ES-I3 (cell line): ENCODE results near the gene MT1X.
"Not testable (repeated sequence)": the region's sequence is repeated elsewhere in the genome, so short reads cannot be mapped to it uniquely, and the experiment has no call there.

Experiments used
- H3K36me3 ChIP-seq: 2 replicates; pipeline ENCODE4 v1.6.1; 2013; ENCODE audit warnings: mild to moderate bottlenecking, low read length, control low read depth, moderate library complexity; ENCODE audit not compliant: insufficient read depth
- H3K4me1 ChIP-seq: 2 replicates; pipeline ENCODE4 v1.6.1; 2013; ENCODE audit warnings: mild to moderate bottlenecking, control low read depth, low read length; ENCODE audit not compliant: insufficient read depth
- H3K9ac ChIP-seq: 2 replicates; pipeline ENCODE4 v1.6.1; 2013; ENCODE audit warnings: low read depth, mild to moderate bottlenecking, low read length, moderate library complexity
- H3K9me3 ChIP-seq: 2 replicates; pipeline ENCODE4 v1.6.1; 2013; ENCODE audit warnings: mild to moderate bottlenecking, low read length, moderate library complexity; ENCODE audit not compliant: control insufficient read depth, insufficient read depth

MT1X gene

GRCh38 chr16:56665286-56666261 lies 16.7 kb upstream of the MT1X start:
- H3K36me3 ChIP-seq, H3K9me3 ChIP-seq, H3K9ac ChIP-seq: not testable (repeated sequence)
- H3K4me1 ChIP-seq: peaks cover 13% of the 10 kb centered on the region

- no peaks in the 10 kb centered on the region for H3K9me3 ChIP-seq
- peak within 1 kb of the TSS; percentile 47 for H3K9ac ChIP-seq
- H3K36me3 ChIP-seq: no peaks in the 10 kb centered on the region
- H3K4me1 ChIP-seq: peaks cover 8% of the 10 kb centered on the region
Observed at GRCh38 chr16:56667581-56668571, 14.4 kb upstream of the MT1X start, which contains the start of gene MT1G. Gene MT1G, minus strand, starts transcription at chr16:56668065. Its CDS starts 72 bp downstream, at chr16:56667993.

GRCh38 chr16:56669005-56669839 lies 13.0 kb upstream of the MT1X start, which contains the start of gene MT1H:
Gene MT1H, plus strand, starts transcription at chr16:56669814. Its CDS starts 71 bp downstream, at chr16:56669885.
- Histone ChIP-seq H3K4me1 (peaks cover 10% of the 10 kb centered on the region), H3K36me3 (no peaks in the 10 kb centered on the region)

GRCh38 chr16:56669840-56670619 lies 12.2 kb upstream of the MT1X start:
- Histone ChIP-seq H3K9me3 (no peaks in the 10 kb centered on the region), H3K4me1 (peaks cover 12% of the 10 kb centered on the region), H3K9ac (peak overlapping the region; percentile 41), H3K36me3 (no peaks in the 10 kb centered on the region)

More at GRCh38 chr16:56669005-56669839, 13.0 kb upstream of the MT1X start, which contains the start of gene MT1H:
- Histone ChIP-seq H3K9ac (peak within 1 kb of the TSS; percentile 41), H3K9me3 (no peaks in the 10 kb centered on the region)

- Histone ChIP-seq H3K4me1 (peaks cover 12% of the 10 kb centered on the region), H3K9ac (peak overlapping the region; percentile 41; the same call in 1 of the 2 replicates), H3K36me3 (no peaks in the 10 kb centered on the region), H3K9me3 (no peaks in the 10 kb centered on the region)
Observed at GRCh38 chr16:56670620-56670934, 11.7 kb upstream of the MT1X start.

- not testable (repeated sequence) for H3K9ac ChIP-seq, H3K36me3 ChIP-seq, H3K9me3 ChIP-seq
- H3K4me1 ChIP-seq: peaks cover 12% of the 10 kb centered on the region
Observed at GRCh38 chr16:56671691-56672090, 10.6 kb upstream of the MT1X start.

- H3K9ac ChIP-seq, H3K9me3 ChIP-seq, H3K36me3 ChIP-seq: not testable (repeated sequence)
- peaks cover 14% of the 10 kb centered on the region for H3K4me1 ChIP-seq
Observed at GRCh38 chr16:56672171-56672570, 10.1 kb upstream of the MT1X start.

GRCh38 chr16:56672761-56673536 lies 9.3 kb upstream of the MT1X start:
- Histone ChIP-seq H3K36me3 (no peaks in the 10 kb centered on the region), H3K9me3 (no peaks in the 10 kb centered on the region), H3K4me1 (peaks cover 13% of the 10 kb centered on the region), H3K9ac (no peak overlapping the region)

GRCh38 chr16:56673921-56674320 lies 8.3 kb upstream of the MT1X start:
- H3K9me3 ChIP-seq: no peaks in the 10 kb centered on the region
- H3K9ac ChIP-seq: peak overlapping the region; percentile 4; the same call in 1 of the 2 replicates
- no peaks in the 10 kb centered on the region for H3K36me3 ChIP-seq
- H3K4me1 ChIP-seq: peaks cover 13% of the 10 kb centered on the region

- not testable (repeated sequence) for H3K9me3 ChIP-seq
- H3K4me1 ChIP-seq: peaks cover 13% of the 10 kb centered on the region
Observed at GRCh38 chr16:56674570-56674969, 7.7 kb upstream of the MT1X start.

GRCh38 chr16:56675685-56676210 lies 6.5 kb upstream of the MT1X start:
- Histone ChIP-seq H3K9me3 (no peaks in the 10 kb centered on the region), H3K36me3 (no peaks in the 10 kb centered on the region), H3K4me1 (peaks cover 9% of the 10 kb centered on the region), H3K9ac (peak overlapping the region; percentile 61)

More at GRCh38 chr16:56674570-56674969, 7.7 kb upstream of the MT1X start:
- peak overlapping the region; percentile 4; the same call in 1 of the 2 replicates for H3K9ac ChIP-seq
- H3K36me3 ChIP-seq: not testable (repeated sequence)

GRCh38 chr16:56677474-56677873 lies 4.8 kb upstream of the MT1X start:
- no peaks in the 10 kb centered on the region for H3K9me3 ChIP-seq

More at GRCh38 chr16:56677474-56677873, 4.8 kb upstream of the MT1X start:
- Histone ChIP-seq H3K4me1 (peaks cover 14% of the 10 kb centered on the region), H3K36me3 (no peaks in the 10 kb centered on the region), H3K9ac (no peak overlapping the region)
